MV-4-11 (cell line): ENCODE data around the gene SPAG17.
"Not testable (repeated sequence)": the region's sequence is repeated elsewhere in the genome, so short reads cannot be mapped to it uniquely, and the experiment has no call there.

Source experiments
- DNase-seq: peaks from one replicate; lab custom pipeline; 2025; lab: John Stamatoyannopoulos, UW

SPAG17 gene

GRCh38 chr1:117976381-117976780 is 208.6 kb downstream of the SPAG17 start:
- DNase-seq: no peak

DNA sequence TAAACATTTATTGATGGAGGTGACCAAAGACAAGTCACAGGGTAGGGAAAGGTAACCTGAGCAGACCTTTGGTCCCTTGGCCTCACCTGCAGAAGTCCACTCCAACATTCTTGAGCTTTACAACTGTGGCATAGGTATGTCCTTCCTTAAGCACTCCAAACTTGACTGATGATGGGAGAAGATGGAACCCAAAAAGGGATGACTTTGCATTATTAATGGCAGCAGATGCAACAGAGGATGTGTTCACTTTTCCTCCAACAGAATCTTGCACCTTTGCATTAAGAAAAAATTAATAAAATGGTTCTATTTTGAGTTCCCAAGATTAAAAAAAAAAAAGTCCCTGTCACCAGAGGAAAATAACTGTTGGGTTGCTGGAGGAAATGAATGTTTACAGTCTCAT is 213.3 kb downstream of the SPAG17 start:
- no peak for DNase-seq

- no peak for DNase-seq
These were observed 214.8 kb downstream of the SPAG17 start for GRCh38 chr1:117970252-117970651.

DNA sequence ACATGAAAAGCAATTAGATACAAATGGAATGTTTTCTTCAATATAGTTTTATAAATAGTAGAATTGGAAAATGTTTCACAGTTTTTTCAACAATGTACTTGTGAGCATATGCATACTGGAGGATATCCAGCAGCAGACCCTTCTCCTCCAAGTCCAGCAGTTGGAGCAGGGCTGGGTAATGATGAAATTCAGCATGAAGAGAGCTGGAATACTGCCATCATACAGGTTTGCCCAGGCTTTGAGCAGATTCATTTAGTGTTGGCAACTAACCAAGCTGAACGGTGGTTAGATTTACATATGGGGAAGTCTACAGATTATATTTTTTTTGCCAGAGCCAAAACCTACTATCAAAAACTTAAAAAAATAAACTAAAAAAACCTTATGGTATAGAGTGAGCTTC is 217.1 kb downstream of the SPAG17 start:
- DNase-seq: no peak

GRCh38 chr1:117967477-117967876 is 217.6 kb downstream of the SPAG17 start:
- DNase-seq: peak; percentile 42

GRCh38 chr1:117964290-117965038 is 220.6 kb downstream of the SPAG17 start:
- no peak for DNase-seq

DNA sequence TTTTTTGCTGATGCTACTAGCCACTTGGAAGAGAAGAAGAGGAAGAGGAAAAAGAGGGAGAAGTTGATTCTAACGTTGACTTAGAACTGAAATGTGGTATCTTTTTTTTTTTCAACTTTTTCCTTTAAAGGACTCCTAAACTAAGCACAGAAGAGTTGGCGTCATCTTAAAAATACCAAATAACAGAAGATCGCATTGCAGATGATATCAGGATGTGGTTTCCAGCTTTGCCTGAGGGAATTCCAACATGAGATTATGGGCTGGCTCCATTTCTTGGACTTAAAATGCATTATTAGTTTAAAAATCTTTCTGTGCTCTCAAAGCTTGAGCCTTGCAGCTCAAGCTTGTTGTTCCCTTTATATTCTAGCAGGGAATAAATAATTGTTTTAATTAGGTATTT is 225.7 kb downstream of the SPAG17 start:
- no peak for DNase-seq

- DNase-seq: no peak
These were observed 232.6 kb downstream of the SPAG17 start for GRCh38 chr1:117952386-117952785.

GRCh38 chr1:117942293-117942692 is 242.7 kb downstream of the SPAG17 start:
- no peak for DNase-seq

GRCh38 chr1:117933769-117934168 is 251.3 kb downstream of the SPAG17 start:
- DNase-seq: no peak

DNA sequence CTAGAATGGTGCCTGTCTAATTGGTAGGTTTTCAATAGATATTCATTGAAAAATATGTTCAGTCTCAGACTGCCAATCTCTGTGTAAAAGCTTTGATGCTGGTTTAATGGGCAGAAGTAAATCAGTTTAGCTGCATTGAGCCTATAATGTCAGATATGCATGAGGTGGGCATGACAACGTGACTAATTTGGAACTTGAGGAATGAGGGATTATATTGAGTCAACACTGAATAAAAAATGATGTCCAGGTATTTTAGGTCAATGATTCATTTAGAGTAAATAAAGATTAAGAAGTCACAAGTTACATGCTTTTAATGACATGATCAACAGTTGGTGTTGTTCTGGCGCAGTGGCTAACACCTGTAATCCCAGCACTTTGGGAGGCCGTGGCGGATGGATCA is 252.5 kb downstream of the SPAG17 start:
- DNase-seq: no peak

DNA sequence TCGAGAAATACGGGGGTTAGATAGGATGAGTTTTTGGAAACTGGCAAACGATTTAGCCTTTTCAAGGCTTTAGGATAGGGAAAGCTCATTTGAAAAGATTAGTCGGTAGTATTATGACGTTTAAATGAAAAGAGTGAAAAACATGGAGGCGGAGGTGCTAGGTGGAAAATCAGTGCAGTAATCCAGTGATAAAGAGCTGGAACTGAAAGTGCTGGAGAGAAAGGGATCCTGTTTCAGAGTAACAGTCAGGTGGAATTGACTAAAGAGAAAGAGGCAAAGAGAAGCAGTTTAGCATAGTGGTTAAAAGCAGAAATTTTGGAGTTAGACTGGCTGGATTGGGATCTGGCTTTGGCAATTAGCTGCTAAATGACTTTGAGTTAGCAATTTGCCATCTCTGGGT is 254.5 kb downstream of the SPAG17 start:
- no peak for DNase-seq

- no peak for DNase-seq
These were observed 254.9 kb downstream of the SPAG17 start for GRCh38 chr1:117930173-117930447.

DNA sequence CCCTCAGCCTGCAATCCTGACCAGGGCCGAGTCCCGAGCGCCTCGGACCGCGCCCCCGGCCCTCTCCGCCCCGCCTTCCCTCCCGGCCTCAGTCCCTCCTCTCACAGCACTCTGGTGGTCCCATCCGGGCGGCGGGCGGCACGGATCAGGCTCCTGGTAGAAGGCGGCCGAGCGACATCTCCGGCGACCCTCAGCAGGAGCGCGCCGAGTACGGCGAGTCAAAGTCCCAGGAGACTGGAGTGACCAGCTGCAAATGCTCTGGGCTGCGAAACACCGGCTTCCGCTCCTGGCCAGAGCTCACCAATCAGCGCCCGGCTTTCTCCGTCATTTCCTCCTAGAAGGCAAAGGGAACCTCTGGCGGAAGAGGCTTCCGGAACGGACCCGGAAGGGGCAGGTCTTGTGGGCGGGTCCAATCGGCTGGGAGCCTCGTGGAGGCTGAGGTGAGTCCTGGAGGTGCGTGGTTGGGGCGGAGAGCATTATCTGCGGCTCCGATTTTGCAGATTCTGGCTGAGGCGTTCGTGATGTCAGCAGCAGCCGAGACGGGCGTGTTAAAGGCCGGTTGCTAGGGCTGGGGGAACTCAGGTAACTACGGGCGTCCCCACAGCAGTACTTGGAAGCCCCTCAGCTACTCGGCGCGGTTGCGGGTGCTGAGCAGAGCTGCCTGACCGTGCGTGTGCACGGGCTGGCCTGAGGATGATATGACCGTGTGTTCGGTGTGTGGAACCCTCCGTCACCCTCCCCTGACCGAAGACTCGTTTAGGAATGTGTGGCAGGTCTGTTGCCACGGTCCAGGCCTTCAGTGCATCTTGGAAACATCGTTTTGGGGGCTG is 255.5 kb downstream of the SPAG17 start, which contains the start of the genes GDAP2 and WDR3:
TSS of gene GDAP2 (minus strand) at position 279 of the 830 bp plus-strand sequence. CDS start 9,264 bp downstream, outside the sequence.
TSS of gene WDR3 (plus strand) at position 397 of the 830 bp plus-strand sequence. CDS start 3,581 bp downstream, outside the sequence.
- DNase-seq: peak; percentile 96

- DNase-seq: peak; percentile 77
These were observed 256.1 kb downstream of the SPAG17 start for GRCh38 chr1:117928881-117929342.

- DNase-seq: peak; percentile 48
These were observed 259.0 kb downstream of the SPAG17 start for GRCh38 chr1:117925981-117926380.

DNA sequence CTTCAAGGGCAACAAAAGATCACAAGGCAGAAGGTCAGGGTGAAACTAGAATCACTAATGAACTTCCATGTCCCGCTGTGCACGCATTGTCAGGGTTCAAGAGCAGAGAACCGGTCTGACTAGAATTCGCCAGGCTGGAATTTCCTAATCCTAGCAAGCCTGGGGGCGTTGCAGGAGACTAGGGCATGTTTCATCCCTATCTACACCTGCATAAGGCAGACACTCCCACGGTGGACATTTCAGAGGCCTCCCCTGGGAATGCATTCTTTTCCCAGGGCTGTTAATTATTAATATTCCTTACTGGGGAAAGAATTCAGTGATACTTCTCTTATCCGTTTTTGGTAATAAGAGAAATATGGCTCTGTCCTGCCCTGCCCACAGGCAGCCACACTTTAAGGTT is 262.3 kb downstream of the SPAG17 start:
- DNase-seq: not testable (repeated sequence)

DNA sequence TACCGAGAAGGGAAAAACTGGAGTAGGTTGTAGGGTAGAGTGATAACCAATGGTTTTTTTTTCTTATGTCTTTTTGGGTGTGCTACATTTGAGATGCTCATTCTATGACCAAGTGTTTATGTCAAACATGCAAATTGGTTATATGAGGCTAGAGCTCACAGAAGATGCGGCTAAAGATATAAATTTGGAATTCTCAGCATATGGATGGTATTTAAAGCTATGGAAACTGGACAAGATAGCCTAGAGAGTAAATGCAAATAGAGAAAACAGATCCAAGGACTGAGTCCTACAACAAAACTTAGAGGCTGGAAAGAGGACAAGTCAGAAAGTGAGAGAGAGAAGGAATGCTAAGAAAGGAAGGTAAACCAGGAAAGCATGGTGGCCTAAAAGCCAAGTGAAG is 263.0 kb downstream of the SPAG17 start:
- DNase-seq: no peak

GRCh38 chr1:117919376-117919775 is 265.7 kb downstream of the SPAG17 start:
- DNase-seq: no peak

DNA sequence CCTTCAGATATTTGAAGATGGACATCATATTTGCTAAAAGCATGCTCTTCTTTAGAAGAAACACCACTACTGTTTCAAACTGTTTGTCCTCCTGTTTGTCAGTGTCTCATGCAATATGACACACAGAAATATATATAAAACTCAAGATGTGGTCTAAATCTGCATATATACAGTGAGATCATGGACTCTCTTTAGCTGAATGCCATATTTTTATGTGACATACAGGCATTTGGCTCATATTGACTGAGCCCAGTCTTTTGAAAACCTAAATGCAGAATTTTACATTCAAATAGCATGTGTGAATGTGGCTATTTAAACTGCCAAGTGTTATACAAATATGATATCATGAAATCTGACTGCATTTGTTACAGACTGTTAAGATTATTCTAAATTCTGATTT is 274.0 kb downstream of the SPAG17 start:
- no peak for DNase-seq

DNA sequence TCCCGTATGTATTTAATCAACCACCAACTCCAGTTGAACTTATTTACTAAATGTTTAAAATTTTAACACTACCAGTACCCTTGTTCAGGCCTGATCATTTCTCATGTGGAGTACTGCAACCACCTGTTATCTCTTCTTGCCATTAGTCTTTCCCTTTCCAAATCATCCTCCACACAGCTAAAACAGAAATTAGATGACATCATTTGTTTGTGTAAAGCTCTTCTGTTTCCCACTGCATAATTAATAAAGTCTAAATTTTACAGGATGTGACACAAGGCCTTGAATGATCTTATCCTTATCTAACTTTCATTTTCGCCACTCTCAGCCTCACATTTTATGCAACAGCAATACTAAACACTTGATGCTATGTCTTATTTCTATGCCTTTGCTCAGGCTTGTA is 280.0 kb downstream of the SPAG17 start:
- no peak for DNase-seq

- DNase-seq: no peak
These were observed 280.5 kb downstream of the SPAG17 start for GRCh38 chr1:117904485-117904884.
